Neural cell (in vitro differentiated cells): ENCODE measurements around the gene SLCO4A1. TPM values are rescaled to one million over a fixed set of nuclear protein-coding genes. Genes with fewer than 3 reads are reported as not detected.

ENCODE experiments used
- H2AFZ ChIP-seq: fragments of 200-600, 300-800 bp; sonication (generic), shearing (Covaris generic); 2 replicates; pipeline ENCODE4 v1.6.0; 2014; ENCODE audit warnings: low read depth, mild to moderate bottlenecking, antibody characterized with exemption, low read length, moderate library complexity
- H3F3A ChIP-seq: fragments of 200-600 bp; shearing (Covaris generic); 2 replicates; pipeline ENCODE4 v1.6.1; 2016; ENCODE audit warnings: mild to moderate bottlenecking, moderate library complexity, mixed read lengths, antibody characterized with exemption, low read length; ENCODE audit not compliant: insufficient read depth, poor library complexity, severe bottlenecking
- H3K27ac ChIP-seq: fragments of 200-600, 300-800 bp; sonication (generic), shearing (Covaris generic); 2 replicates; pipeline ENCODE4 v1.5.1; 2014; ENCODE audit warnings: mild to moderate bottlenecking, low read length, moderate library complexity
- H3K27me3 ChIP-seq: fragments of 300-800, 200-600 bp; sonication (generic), shearing (Covaris generic); 2 replicates; pipeline ENCODE4 v1.6.0; 2014; ENCODE audit warnings: mild to moderate bottlenecking, low read depth, low read length, moderate library complexity; ENCODE audit not compliant: insufficient read depth
- H3K36me3 ChIP-seq: fragments of 300-800, 200-600 bp; sonication (generic), shearing (Covaris generic); 2 replicates; pipeline ENCODE4 v1.5.1; 2014; ENCODE audit warnings: mild to moderate bottlenecking, antibody characterized with exemption, low read length, moderate library complexity; ENCODE audit not compliant: insufficient read depth
- H3K4me2 ChIP-seq: fragments of 300-800, 200-600 bp; sonication (generic), shearing (Covaris generic); 2 replicates; pipeline ENCODE4 v1.6.0; 2014; ENCODE audit warnings: mild to moderate bottlenecking, low read length
- H3K4me3 ChIP-seq: fragments of 300-800, 200-600 bp; sonication (generic), shearing (Covaris generic); 2 replicates; pipeline ENCODE4 v1.5.1; 2014; ENCODE audit warnings: mild to moderate bottlenecking, low read length, moderate library complexity
- H3K79me2 ChIP-seq: fragments of 200-600 bp; shearing (Covaris generic); replicated peaks from 2 replicates; pipeline ENCODE4 v1.6.0; 2014; ENCODE audit warnings: mild to moderate bottlenecking, low read length, moderate library complexity; ENCODE audit not compliant: insufficient read depth
- H3K9ac ChIP-seq: fragments of 300-800, 200-600 bp; sonication (generic), shearing (Covaris generic); 2 replicates; pipeline ENCODE4 v1.6.1; 2016; ENCODE audit warnings: mild to moderate bottlenecking, low read length, mixed read lengths
- H3K9me2 ChIP-seq: fragments of 200-600 bp; shearing (Covaris generic); 2 replicates; pipeline ENCODE4 v1.6.1; 2016; ENCODE audit warnings: mild to moderate bottlenecking, low read length, mixed read lengths; ENCODE audit not compliant: insufficient read depth
- H3K9me3 ChIP-seq: fragments of 200-600, 300-800 bp; sonication (generic), shearing (Covaris generic); 2 replicates; pipeline ENCODE4 v1.6.1; 2016; ENCODE audit warnings: mild to moderate bottlenecking, mixed run types, low read length, moderate library complexity, mixed read lengths
- H4K20me1 ChIP-seq: fragments of 200-600 bp; shearing (Covaris generic); 2 replicates; pipeline ENCODE4 v1.6.1; 2016; ENCODE audit warnings: mild to moderate bottlenecking, mixed run types; ENCODE audit not compliant: insufficient read depth
- EP300 ChIP-seq: fragments of 450-650 bp; conservative IDR thresholded peaks from 2 replicates; pipeline ENCODE4 v1.6.1; 2014; ENCODE audit warnings: antibody characterized with exemption, mild to moderate bottlenecking, moderate library complexity; ENCODE audit not compliant: poor library complexity, severe bottlenecking
- EZH2 ChIP-seq: fragments of 200-600, 300-800 bp; shearing (Covaris generic), sonication (generic); IDR thresholded peaks from 2 replicates; pipeline ENCODE4 v1.6.1; 2014; ENCODE audit warnings: antibody characterized with exemption, low read length, borderline replicate concordance, mild to moderate bottlenecking; ENCODE audit not compliant: insufficient read depth, poor library complexity, severe bottlenecking
- MXI1 ChIP-seq: fragments of 450-650 bp; conservative IDR thresholded peaks from 2 replicates; pipeline ENCODE4 v1.6.1; 2014; ENCODE audit warnings: antibody characterized with exemption, mild to moderate bottlenecking; ENCODE audit not compliant: poor library complexity, severe bottlenecking
- POLR2AphosphoS5 ChIP-seq: IDR thresholded peaks from 2 replicates; pipeline ENCODE4 v1.6.1; 2012
- RAD21 ChIP-seq: fragments of 450-650 bp; conservative IDR thresholded peaks from 2 replicates; pipeline ENCODE4 v1.6.1; 2014; ENCODE audit warnings: antibody characterized with exemption, mild to moderate bottlenecking, moderate library complexity
- REST ChIP-seq: IDR thresholded peaks from 2 replicates; pipeline ENCODE4 v1.6.1; 2012; ENCODE audit warnings: borderline replicate concordance
- SMC3 ChIP-seq: fragments of 450-650 bp; conservative IDR thresholded peaks from 2 replicates; pipeline ENCODE4 v1.6.1; 2014; ENCODE audit warnings: antibody characterized with exemption, mild to moderate bottlenecking, moderate library complexity; ENCODE audit not compliant: poor library complexity
- TAF1 ChIP-seq: IDR thresholded peaks from 2 replicates; pipeline ENCODE4 v1.6.1; 2012; ENCODE audit warnings: low read depth
- polyA plus RNA-seq: library from polyadenylated mRNA; depleted of rRNA; stranded (reverse); fragments of >200 nt; gene quantifications from 2 replicates; pipeline ENCODE4 v1.2.3, GENCODE V29; 2014
- TF ChIP-seq, protein P1 (sequence below): fragments of 450-650 bp; IDR thresholded peaks from 2 replicates; pipeline ENCODE4 v1.5.1; 2014; ENCODE audit warnings: antibody characterized with exemption, mild to moderate bottlenecking, moderate library complexity; ENCODE audit not compliant: poor library complexity, severe bottlenecking

SLCO4A1 gene
- polyA plus RNA-seq, 1 donor from 2014 or later, result 3.5 TPM

GRCh38 chr20:62678553-62678952, 36.2 kb downstream of the SLCO4A1 start:
- H3F3A ChIP-seq, result no peaks in the 10 kb centered on the region
- H3K36me3 ChIP-seq, result no peaks in the 10 kb centered on the region
- no peaks in the 10 kb centered on the region for H3K27me3 ChIP-seq
- no peaks in the 10 kb centered on the region for H3K9me2 ChIP-seq
- no peak overlapping the region for H3K9ac ChIP-seq
- H4K20me1 ChIP-seq, result no peaks in the 10 kb centered on the region
- no peaks in the 10 kb centered on the region for H3K9me3 ChIP-seq
- H3K79me2 ChIP-seq, result no peaks in the 10 kb centered on the region
- TF ChIP-seq, protein P1, sequence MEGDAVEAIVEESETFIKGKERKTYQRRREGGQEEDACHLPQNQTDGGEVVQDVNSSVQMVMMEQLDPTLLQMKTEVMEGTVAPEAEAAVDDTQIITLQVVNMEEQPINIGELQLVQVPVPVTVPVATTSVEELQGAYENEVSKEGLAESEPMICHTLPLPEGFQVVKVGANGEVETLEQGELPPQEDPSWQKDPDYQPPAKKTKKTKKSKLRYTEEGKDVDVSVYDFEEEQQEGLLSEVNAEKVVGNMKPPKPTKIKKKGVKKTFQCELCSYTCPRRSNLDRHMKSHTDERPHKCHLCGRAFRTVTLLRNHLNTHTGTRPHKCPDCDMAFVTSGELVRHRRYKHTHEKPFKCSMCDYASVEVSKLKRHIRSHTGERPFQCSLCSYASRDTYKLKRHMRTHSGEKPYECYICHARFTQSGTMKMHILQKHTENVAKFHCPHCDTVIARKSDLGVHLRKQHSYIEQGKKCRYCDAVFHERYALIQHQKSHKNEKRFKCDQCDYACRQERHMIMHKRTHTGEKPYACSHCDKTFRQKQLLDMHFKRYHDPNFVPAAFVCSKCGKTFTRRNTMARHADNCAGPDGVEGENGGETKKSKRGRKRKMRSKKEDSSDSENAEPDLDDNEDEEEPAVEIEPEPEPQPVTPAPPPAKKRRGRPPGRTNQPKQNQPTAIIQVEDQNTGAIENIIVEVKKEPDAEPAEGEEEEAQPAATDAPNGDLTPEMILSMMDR, result no peak
- TF ChIP-seq POLR2AphosphoS5, result no peak
- TF ChIP-seq EP300, result no peak
- TF ChIP-seq EZH2, result no peak
- TF ChIP-seq MXI1, result no peak
- TF ChIP-seq TAF1, result no peak
- H3K27ac ChIP-seq, result no peak overlapping the region
- H3K4me2 ChIP-seq, result no peak overlapping the region
- H3K4me3 ChIP-seq, result no peak overlapping the region
- H2AFZ ChIP-seq, result no peak overlapping the region

GRCh38 chr20:62679978-62680589, 37.8 kb downstream of the SLCO4A1 start:
- Histone ChIP-seq H3K36me3 (no peaks in the 10 kb centered on the region), H3K79me2 (no peaks in the 10 kb centered on the region), H3K9me3 (no peaks in the 10 kb centered on the region), H3K27ac (no peak overlapping the region), H3K9ac (no peak overlapping the region), H3F3A (no peaks in the 10 kb centered on the region), H3K27me3 (no peaks in the 10 kb centered on the region), H3K9me2 (no peaks in the 10 kb centered on the region), H3K4me3 (no peak overlapping the region), H3K4me2 (no peak overlapping the region), H4K20me1 (no peaks in the 10 kb centered on the region), H2AFZ (no peak overlapping the region)
- TF ChIP-seq SMC3 (no peak), MXI1 (no peak), EZH2 (no peak), POLR2AphosphoS5 (no peak), RAD21 (no peak), TAF1 (no peak), REST (no peak), EP300 (no peak)
- TF ChIP-seq, protein P1, result no peak
